ENCODE results near the gene CAMSAP2.
A peak's percentile ranks its signal among the peaks of the same experiment; 100 is the strongest.

CAMSAP2 gene

GRCh38 chr1:200739702-200740570 lies 1.2 kb downstream of the CAMSAP2 start:
- Histone ChIP-seq H4K20me1 (ENCODE audit: insufficient read depth, low read length, poor library complexity, severe bottlenecking) (no peaks in the 10 kb centered on the region), H3K9me3 (ENCODE audit: insufficient read depth, low read depth, low read length) (no peaks in the 10 kb centered on the region), H3K4me1 (ENCODE audit: insufficient read depth, low read length, poor library complexity, severe bottlenecking) (peaks cover 32% of the 10 kb centered on the region), H3K27me3 (ENCODE audit: insufficient read depth, low read length, poor library complexity, severe bottlenecking) (no peaks in the 10 kb centered on the region), H3K36me3 (ENCODE audit: insufficient read depth, low read length) (no peaks in the 10 kb centered on the region), H3K79me2 (ENCODE audit: insufficient read depth, low read length) (no peaks in the 10 kb centered on the region), H3F3A (ENCODE audit: low read depth) (0 out of 2 replicates have a peak, but pooled peaks cover 3% of the 10 kb centered on the region), H3K4me2 (ENCODE audit: low read depth, low read length, poor library complexity, severe bottlenecking) (peak overlapping the region; percentile 82), H3K9ac (ENCODE audit: low read depth, low read length, poor library complexity, severe bottlenecking) (no peak overlapping the region), H3K9me2 (replicated peaks; ENCODE audit: low read depth, low read length) (no peaks in the 10 kb centered on the region), H2AFZ (ENCODE audit: low read length) (peak overlapping the region; percentile 93; the same call in 1 of the 2 replicates), H3K4me3 (ENCODE audit: low read length, poor library complexity, severe bottlenecking) (peak overlapping the region; percentile 91)
- TF ChIP-seq EZH2phosphoT487 (IDR thresholded peaks at IDR 0.05; ENCODE audit: borderline replicate concordance) = no peak
- TF ChIP-seq, protein P1, sequence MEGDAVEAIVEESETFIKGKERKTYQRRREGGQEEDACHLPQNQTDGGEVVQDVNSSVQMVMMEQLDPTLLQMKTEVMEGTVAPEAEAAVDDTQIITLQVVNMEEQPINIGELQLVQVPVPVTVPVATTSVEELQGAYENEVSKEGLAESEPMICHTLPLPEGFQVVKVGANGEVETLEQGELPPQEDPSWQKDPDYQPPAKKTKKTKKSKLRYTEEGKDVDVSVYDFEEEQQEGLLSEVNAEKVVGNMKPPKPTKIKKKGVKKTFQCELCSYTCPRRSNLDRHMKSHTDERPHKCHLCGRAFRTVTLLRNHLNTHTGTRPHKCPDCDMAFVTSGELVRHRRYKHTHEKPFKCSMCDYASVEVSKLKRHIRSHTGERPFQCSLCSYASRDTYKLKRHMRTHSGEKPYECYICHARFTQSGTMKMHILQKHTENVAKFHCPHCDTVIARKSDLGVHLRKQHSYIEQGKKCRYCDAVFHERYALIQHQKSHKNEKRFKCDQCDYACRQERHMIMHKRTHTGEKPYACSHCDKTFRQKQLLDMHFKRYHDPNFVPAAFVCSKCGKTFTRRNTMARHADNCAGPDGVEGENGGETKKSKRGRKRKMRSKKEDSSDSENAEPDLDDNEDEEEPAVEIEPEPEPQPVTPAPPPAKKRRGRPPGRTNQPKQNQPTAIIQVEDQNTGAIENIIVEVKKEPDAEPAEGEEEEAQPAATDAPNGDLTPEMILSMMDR (conservative IDR thresholded peaks at IDR 0.05; ENCODE audit: low read length) = no peak

GRCh38 chr1:200740571-200741208 lies 2.0 kb downstream of the CAMSAP2 start:
- H3F3A ChIP-seq (ENCODE audit: low read depth) = 0 out of 2 replicates have a peak, but pooled peaks cover 3% of the 10 kb centered on the region
- no peaks in the 10 kb centered on the region for H3K9me3 ChIP-seq (ENCODE audit: insufficient read depth, low read depth, low read length)
- no peaks in the 10 kb centered on the region for H3K27me3 ChIP-seq (ENCODE audit: insufficient read depth, low read length, poor library complexity, severe bottlenecking)
- peaks cover 34% of the 10 kb centered on the region for H3K4me1 ChIP-seq (ENCODE audit: insufficient read depth, low read length, poor library complexity, severe bottlenecking)
- no peak for TF ChIP-seq EZH2phosphoT487 (IDR thresholded peaks at IDR 0.05; ENCODE audit: borderline replicate concordance)
- TF ChIP-seq, protein P1 (conservative IDR thresholded peaks at IDR 0.05; ENCODE audit: low read length) = no peak
- H3K4me2 ChIP-seq (ENCODE audit: low read depth, low read length, poor library complexity, severe bottlenecking) = peak overlapping the region; percentile 82
- no peaks in the 10 kb centered on the region for H3K36me3 ChIP-seq (ENCODE audit: insufficient read depth, low read length)
- H4K20me1 ChIP-seq (ENCODE audit: insufficient read depth, low read length, poor library complexity, severe bottlenecking) = no peaks in the 10 kb centered on the region
- no peaks in the 10 kb centered on the region for H3K9me2 ChIP-seq (replicated peaks; ENCODE audit: low read depth, low read length)
- H3K79me2 ChIP-seq (ENCODE audit: insufficient read depth, low read length) = no peaks in the 10 kb centered on the region
- H3K9ac ChIP-seq (ENCODE audit: low read depth, low read length, poor library complexity, severe bottlenecking) = no peak overlapping the region
- H2AFZ ChIP-seq (ENCODE audit: low read length) = no peak overlapping the region
- peak overlapping the region; percentile 91 for H3K4me3 ChIP-seq (ENCODE audit: low read length, poor library complexity, severe bottlenecking)

- no peak for TF ChIP-seq EZH2phosphoT487 (IDR thresholded peaks at IDR 0.05; ENCODE audit: borderline replicate concordance)
- TF ChIP-seq, protein P1 (conservative IDR thresholded peaks at IDR 0.05; ENCODE audit: low read length) = no peak
- H3K9me3 ChIP-seq (ENCODE audit: insufficient read depth, low read depth, low read length) = no peaks in the 10 kb centered on the region
- H3K4me3 ChIP-seq (ENCODE audit: low read length, poor library complexity, severe bottlenecking) = no peak overlapping the region
- H3K4me1 ChIP-seq (ENCODE audit: insufficient read depth, low read length, poor library complexity, severe bottlenecking) = peaks cover 38% of the 10 kb centered on the region
- H3K9ac ChIP-seq (ENCODE audit: low read depth, low read length, poor library complexity, severe bottlenecking) = no peak overlapping the region
- peak overlapping the region; percentile 82 for H3K4me2 ChIP-seq (ENCODE audit: low read depth, low read length, poor library complexity, severe bottlenecking)
- 0 out of 2 replicates have a peak, but pooled peaks cover 3% of the 10 kb centered on the region for H3F3A ChIP-seq (ENCODE audit: low read depth)
- no peak overlapping the region for H2AFZ ChIP-seq (ENCODE audit: low read length)
- no peaks in the 10 kb centered on the region for H3K9me2 ChIP-seq (replicated peaks; ENCODE audit: low read depth, low read length)
- H3K36me3 ChIP-seq (ENCODE audit: insufficient read depth, low read length) = no peaks in the 10 kb centered on the region
- H4K20me1 ChIP-seq (ENCODE audit: insufficient read depth, low read length, poor library complexity, severe bottlenecking) = no peaks in the 10 kb centered on the region
- no peaks in the 10 kb centered on the region for H3K27me3 ChIP-seq (ENCODE audit: insufficient read depth, low read length, poor library complexity, severe bottlenecking)
- H3K79me2 ChIP-seq (ENCODE audit: insufficient read depth, low read length) = no peaks in the 10 kb centered on the region
Observed at GRCh38 chr1:200741551-200742207, 3.0 kb downstream of the CAMSAP2 start.

Measured in Loucy (cell line).